ENCODE results near the gene SNRPF.
"Not testable (repeated sequence)": the region's sequence is repeated elsewhere in the genome, so short reads cannot be mapped to it uniquely, and the experiment has no call there.

SNRPF gene

DNA sequence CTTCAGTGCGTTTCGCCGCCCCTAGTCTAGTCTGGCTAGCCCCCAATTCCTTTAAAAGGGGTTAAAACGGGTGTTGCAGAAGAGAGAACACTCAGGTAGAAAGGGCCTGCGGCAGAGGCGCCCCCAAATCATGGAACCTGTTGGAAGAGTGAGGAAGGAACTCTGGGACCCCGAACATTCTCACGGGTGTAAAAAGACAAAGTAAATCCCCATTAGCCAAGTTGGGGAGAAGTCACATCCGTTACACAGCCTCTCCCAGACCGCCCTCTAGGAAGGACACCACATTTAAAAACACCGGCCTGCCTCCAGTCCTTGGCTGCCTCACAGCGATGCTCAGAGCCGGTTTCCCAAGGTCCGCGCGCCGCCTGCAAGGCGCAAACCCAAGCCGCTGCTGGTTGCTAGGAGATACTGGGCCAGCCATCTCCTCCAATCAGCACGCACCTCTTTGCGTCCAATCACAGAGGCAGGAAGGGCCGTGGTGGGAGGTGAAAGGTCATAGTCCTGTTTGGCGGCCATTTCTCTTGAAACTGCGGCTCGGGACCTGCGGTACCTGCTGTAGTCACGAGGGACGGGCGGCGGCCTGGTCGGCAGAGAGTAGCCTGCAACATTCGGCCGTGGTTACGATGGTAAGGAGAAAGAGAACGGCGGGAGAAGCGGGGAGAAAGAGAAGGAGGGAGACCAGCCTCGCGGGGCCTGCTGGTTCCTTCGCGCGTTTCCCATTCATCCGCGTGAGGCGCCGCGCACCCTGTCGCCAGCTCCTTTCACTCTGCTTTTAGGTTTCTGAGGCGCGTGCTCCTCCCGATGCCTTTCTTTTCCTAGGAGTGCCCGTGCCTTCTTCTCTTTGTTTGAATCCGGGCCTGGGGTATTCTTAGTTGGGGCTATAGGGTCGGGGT is at the start of gene SNRPF:
Gene SNRPF (plus strand): TSS at position 502 of the 893 bp plus-strand sequence. CDS start 122 bp downstream, at position 624.
- peak; percentile 96 to 98 for DNase-seq

DNA sequence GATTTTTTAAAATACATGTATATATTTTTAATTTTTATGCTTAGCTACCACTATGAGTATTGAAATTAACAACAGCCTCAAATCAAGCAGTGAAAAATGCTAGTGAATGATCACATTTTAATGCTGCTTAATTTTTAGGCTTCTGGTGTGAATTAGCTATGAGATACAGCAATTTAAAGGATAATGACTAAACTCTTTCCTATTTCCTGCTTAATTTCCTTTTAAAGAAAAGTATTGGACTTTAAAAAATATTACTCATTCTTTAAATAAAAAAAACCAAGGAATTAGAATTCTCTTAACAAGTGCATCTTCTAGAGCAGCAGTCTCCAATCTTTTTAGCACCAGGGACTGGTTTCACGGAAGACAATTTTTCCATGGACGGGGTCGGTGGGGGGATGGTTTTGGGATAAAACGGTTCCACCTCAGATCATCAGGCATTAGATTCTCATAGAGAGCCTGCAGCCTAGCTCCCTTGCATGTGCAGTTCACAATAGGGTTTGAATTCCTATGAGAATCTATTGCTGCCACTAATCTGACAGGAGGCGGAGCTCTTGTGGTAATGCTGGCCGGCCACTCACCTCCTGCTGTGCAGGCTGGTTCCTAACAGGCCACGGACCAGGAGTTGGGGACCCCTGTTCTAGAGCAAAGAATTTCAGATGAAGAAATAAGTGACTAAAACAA is 49.6 kb upstream of the SNRPF start:
- no peak for DNase-seq

DNA sequence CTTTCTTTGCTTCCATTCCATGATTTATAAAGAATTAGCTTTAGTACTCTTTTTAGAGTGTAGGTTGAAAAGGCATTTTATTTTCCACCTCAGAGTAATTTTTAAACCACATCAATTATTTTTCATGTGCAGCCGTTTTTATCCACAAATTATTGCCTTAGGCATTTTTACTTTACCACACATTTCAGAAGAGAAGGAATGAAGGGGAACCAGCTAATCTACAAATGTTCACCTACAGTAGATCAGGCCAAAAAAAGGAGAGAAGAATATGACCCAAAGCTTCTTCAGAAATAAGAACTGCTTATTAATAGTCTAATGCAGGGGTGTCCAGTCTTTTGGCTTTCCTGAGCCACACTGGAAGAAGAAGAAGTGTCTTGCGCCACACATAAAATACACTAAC is 48.3 kb upstream of the SNRPF start:
- DNase-seq, result no peak

DNA sequence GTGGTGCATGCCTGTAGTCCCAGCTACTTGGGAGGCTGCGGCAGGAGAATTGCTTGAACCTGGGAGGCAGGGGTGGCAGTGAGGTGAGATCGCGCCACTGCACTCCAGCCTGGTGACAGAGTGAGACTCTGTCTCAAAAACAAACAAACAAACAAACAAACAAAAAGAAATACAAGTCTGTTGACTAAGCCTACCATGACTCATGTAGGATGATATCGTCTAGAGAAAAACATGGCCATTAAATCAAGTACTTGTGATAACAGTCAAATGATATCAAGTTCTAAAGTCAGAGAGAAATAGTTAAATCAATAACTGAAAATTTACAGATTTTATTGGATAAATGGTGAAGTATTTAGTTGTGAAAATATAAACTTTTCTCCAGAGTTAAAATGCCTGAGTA is 46.6 kb upstream of the SNRPF start:
- not testable (repeated sequence) for DNase-seq

DNA sequence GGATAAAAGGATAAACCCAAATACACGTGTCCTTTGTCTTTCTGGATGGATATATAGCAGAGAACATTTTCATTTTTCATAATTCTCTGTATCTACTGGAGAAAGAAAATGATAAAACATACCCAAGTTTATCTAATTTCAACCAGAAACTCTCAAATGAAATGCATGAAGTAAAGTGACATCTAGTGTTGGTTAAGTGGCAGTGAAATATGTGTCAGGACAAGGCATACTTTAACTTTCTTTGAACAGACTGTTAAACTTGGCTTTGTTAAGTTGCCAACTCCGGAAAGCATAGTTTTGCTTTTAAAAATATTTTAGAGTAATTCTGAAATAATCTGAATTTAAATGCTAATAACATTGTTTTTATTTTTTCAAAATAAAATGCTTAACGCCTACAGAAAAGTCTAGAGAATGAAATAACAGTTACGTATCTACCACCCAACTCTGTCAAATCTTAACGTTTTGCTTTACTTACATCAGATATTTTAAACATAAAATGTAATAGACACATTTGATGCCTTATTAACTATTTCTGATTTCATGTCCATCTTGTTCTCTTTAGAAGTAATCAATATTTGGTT is 43.0 kb upstream of the SNRPF start:
- peak; percentile 1 to 44 for DNase-seq

DNA sequence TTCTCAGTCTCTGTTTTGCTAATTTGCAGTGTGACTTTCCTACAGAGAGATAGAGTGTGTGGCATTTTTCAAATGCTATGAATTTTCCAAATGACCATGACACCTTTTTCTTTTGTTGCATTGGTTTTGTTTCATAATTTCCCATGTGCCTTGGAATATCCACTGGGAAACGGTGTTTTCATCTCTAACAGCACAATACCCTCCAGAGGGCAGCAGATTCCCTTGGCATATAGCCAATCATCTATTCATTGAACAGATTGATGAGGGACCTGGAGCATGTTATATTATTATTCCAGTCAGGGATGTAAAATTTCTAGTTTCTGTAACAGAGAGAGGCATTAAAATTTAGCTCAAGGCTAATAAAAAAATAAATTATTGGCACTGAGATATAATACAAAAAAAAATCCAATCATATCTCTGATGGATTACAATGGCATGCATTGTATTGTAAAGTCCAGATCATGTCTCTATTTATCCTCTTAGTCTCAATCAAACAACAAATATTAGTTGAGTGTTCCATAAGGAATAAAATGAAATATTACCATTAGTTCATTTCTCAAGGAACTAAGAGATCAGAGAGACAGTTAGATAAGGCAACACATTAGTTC is 38.6 kb upstream of the SNRPF start:
- DNase-seq, result peak; percentile 62 to 69

DNA sequence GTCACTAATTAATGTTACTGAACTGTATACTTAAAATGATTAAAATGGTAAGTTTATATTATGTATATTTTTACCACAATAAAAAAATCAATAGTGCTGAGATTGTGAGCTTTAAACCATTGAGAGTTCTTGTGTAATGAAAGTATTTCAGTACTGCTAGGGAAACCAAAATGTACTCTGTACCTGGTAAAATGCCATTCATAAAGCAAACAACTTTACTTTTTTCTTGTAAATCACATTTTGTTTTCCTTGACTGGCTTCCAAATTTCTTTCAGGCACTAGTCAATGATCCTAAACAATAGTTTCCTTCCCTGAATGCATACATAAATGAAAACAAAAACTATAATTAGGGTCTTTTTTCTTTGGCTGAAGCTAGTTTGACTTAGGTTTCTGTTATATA is 29.4 kb upstream of the SNRPF start:
- DNase-seq, result no peak

DNA sequence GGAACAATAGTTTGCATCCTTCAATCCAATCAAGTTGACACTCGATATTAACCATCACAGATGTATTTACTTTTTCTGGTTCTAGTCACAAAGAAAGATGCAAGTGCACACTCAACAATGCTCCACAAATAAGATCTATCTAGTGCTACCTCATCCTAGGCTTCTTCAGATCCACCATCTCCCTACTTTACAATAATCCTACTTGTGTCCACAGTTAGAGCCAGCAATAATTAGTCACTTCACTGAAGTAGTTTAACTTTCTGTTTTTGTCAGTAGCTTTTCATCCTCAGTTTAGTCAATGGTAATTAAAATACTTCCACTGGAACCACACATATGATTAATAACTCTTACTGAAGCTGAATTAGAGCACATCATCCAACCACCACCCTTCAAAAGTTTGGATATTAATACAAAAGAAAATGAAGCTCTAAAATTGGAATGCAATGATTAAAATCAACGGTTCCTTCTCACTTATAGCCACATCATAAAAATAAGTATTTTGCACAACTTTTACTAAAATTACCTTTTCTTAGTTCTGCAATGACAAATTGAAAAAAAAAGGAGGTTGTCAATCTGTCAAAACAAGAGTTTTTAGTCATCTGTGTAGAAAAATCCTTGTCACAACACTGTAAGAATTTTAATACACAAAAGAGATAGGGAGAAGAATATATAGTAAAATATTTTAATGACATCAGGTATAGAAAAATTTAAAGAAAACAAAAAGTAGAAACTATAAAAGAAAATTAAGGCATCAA is 28.2 kb upstream of the SNRPF start:
- no peak for DNase-seq

DNA sequence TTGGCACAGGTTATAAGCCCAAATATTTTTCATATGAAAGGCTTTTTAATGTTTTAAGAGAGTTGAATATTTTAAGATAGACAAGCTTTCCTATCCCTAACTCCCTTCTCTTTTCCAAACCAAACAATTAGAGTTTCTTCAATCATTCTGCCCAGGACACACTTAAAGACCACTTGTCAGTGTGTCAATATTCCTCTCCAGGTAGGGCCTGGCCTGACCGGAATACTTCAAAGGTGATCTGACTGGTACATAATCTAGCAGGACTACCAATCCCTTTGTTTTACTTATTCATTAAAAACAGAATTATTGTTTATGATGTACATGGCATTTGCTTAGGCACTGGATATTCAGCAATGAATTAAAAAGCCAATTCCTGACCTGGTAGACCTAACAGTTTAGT is 24.2 kb upstream of the SNRPF start:
- DNase-seq, result no peak

DNA sequence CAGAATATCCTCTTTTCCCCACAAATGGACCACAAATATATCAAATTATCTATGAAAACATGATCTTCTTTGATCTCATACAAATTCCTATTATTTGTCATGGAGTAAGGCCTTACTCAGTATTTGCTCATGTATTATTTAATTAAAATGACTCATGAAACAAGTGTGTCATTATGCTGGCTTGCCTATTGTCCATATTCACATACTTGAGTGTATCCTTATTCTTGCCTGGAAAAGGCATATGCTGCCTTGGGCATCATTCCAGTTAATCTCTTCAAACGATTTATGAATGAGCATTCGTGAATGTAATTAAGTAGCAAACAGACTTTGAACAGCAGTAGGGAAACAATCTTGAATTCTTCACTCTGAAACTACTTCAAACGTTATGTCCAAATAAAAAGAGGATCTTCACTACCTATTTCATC is 22.6 kb upstream of the SNRPF start:
- peak in 1 of 2 experiments; percentile 22 for DNase-seq

DNA sequence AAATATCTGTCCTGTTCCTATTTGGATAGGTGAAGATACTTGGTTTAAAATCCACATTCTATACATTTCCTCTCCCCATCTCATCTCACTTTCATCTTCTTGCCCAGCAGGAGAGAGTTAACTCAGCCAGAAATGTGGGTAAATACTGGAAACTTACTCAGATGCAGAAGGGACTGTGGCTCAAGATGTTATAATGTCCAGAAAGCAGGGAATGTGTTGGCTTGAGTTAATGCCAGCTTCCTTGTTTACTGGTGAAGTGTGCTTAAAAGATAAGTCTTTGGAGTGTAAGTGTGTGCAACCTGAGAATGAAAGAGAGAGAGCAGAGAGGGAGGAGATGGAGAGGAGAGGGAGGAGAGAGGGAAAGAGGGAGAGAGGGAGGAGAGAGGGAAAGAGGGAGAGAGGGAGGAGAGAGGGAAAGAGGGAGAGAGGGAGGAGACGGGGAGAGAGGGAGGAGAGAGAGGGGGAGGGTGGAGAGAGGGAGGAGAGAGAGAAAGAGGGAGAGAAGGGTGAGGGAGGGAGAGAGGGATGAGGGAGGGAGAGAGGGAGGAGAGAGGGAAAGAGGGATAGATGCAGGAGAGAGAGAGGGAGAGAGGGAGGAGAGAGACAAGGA is 22.0 kb upstream of the SNRPF start:
- no peak for DNase-seq

DNA sequence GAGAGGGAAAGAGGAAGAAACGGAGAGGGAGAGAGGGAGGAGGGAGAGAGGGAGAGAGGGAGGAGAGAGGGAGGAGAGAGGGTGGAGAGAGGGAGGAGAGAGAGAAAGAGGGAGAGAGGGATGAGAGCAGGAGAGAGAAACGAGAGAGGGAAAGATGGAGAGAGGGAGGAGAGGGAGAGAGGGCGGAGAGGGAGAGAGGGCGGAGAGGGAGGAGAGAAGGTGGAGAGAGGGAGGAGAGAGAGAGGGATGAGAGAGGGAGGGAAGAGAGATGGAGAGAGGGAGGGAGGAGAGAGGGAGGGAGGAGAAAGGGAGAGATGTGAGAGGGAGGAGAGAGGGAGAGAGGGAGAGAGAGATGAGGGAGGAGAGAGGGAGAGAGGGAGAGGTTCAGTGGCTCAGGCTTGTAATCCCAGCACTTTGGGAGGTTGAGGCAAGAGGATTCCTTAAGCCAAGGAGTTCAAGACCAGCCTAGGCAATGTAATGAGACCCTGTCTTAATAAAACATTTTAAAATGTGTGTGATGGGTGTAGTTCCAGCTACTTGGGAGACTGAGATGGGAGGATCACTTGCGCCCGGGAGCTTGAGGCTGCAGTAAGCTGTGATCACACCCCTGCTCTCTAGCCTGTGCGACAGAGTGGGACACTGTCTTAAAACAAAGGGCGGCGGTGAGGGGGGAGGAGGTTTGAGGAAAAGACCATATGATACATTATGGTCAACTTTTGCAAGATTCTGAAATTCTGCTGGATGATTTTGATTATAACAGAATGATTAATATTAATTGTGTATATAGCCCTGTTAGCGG is 21.3 kb upstream of the SNRPF start:
- no peak for DNase-seq

DNA sequence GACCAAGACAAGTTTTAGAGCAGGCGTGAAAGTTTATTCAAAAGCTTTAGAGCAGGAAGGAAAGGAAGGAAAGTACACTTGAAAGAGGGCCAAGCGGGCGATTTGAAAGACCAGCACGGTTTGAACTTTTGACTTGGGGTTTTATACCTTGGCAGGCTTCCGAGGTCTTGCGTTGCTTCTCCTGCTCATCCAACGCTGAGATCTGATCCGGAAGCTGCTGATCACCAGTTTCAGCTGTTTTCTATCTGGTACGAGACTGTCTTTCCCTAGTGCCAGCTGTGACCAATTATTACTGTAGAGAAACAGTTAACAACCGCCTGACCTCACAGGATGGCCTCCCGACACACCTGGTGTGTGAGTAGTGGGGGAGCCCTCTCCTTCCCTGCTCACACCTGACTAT is 20.6 kb upstream of the SNRPF start:
- DNase-seq, result peak; percentile 31 to 77

DNA sequence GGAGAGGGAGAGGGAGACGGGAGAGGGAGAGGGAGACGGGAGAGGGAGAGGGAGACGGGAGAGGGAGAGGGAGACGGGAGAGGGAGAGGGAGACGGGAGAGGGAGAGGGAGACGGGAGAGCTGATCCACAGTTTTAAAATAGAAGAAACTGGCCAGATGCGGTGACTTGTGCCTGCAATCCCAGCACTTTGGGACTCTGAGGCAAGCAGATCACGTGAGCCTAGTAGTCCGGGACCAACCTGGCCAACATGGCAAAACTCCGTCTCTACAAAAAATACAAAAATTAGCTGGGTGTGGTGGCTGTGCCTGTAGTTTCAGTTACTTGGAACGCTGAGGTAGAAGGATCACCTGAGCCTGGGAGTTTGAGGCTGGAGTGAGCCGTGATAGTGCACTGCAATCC is 16.3 kb upstream of the SNRPF start:
- not testable (repeated sequence) for DNase-seq

DNA sequence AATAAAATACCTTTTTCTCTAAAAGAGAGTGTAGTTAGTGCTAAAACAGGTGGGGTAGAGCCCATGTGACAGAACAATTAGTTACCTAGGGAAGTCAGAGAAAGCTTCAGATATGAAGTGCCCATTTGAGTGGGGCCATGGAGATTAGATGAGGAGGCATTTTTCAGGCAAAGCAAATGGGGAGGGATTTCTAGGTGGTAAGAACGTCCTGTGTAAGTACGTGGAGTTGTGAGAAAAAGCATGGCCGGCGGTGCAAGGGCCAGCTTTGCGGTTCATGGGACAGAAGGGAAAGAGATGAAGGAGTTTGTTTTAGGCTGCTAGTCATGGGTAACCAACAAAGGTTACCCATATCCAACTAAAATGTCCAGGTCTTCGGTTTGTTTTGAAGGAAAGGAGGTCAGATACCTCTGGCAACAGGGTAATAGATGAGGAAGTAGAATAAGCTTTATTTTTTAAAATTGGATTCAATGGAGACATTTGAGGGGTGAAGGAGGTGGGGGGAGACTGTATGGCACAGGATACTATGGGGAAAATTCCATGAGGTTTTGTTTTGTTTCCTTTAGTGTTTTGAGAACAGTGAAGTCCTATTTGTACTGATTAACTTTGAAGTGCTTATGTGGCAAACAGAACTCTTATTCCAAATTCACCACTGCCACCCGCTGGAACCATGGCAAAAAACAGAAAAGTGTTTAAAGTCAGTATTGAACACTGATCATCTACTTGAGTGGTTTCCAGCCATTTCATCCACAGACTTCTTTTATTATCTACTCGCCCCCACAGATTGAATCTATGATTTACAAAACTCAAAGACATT is 10.0 kb upstream of the SNRPF start:
- DNase-seq, result peak in 1 of 2 experiments; percentile 38

DNA sequence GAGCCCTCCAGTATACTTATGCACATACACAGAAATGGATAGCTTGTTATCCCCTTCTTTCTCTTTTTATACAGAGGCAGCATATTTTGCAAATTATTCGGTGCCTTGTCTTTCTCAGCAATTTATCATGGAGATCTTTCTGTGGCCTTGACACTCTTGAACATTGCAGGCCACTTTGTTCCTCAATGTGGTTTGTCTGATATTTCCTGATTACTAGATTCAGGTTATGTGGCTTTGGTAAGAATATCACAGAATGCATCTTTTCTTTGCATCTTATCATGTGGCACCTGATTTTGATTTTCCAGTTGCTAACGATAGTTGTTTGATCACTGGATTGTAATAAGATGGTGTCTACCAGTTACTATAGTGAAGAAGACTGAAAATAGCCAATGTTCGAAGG is 7.1 kb upstream of the SNRPF start:
- no peak for DNase-seq

DNA sequence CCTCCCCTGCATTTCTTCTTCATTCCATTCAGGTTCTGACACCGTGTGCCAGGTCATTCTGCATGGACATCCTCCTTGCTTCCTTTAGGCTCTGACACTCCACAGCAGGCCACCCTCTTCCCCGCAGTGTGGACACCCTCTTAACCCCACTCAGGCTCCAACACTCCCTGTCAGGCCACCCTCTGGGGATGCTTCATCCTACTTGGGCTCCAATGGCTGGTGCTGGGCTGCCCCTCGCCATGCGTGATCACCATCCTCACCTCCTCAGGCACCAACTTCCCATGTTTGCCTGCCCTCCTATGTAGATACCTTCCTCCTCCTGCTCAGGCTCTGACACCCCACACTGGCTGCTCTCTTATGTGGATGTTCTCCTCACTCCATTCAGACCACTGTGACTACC is 6.6 kb upstream of the SNRPF start:
- DNase-seq, result no peak

DNA sequence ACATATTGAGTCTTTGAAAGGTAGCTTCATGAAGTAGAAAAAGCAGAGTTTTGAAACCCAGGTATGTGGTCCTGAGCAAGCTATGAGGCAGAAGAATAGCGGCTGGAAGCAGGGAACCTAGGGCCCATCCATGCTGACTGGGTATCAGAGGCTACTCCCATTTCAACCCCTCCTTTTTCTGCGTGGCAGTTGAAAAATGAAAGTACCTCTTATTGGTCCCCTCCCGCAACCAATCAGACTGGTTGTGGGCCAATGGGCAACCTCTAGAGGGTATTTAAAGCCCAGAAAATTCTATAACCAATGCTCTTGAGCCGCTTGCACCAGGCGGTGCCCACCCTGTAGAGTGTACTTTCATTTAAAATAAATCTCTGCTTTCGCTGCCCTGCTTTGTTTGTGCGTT is 1.6 kb upstream of the SNRPF start:
- DNase-seq, result no peak

DNA sequence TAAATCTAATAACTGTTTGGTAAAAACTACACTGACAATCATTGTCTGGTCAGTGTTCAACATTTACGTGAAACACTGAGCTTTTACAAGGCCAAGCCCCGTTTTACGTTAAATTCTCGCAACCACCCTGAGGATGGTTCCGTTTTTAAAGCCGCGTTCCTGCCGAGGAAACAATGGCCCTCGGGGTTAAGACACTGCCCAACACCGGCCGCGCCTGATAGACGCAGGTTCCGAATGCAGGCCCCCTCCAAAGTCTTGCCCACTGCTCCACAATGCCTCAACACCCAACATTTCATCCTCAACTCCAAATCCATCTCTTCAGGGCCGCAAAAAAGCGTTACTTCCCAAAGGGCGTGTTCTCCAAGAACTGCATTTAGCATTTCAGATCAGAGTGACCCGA is 953 bp upstream of the SNRPF start:
- DNase-seq, result no peak

DNA sequence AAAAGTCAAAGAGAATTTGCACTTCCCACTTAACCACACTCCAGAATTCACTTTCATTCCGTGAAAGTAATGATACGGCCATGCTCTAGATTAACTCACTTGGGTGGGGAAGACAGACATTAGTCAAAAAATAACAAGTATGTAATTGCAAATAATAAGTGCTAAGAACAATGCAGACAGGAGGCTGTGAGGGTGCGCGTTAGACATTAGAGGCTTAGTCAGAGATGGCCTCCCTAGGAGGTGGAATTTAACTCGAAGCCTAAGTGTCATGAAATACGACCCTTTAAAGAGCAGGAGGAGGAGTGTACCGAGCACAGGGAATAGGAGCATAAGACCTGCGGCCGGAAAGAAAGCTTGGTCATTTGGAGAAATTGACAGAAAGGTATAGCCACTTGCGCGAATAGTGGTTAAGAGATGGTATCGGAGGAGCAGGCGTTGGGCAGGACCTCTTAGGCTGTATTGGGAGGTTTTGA is 628 bp downstream of the SNRPF start:
- peak in 1 of 2 experiments; percentile 19 for DNase-seq
